NCI-H2227 treated with DMSO at 0.1 percent for 48 hours (cell line): ENCODE results near the gene MSH3.
"Not testable (repeated sequence)": the region's sequence is repeated elsewhere in the genome, so short reads cannot be mapped to it uniquely, and the experiment has no call there.

Experiments used
- DNase-seq: peaks from one replicate; lab custom pipeline; 2025; lab: John Stamatoyannopoulos, UW

The MSH3 gene

DNA sequence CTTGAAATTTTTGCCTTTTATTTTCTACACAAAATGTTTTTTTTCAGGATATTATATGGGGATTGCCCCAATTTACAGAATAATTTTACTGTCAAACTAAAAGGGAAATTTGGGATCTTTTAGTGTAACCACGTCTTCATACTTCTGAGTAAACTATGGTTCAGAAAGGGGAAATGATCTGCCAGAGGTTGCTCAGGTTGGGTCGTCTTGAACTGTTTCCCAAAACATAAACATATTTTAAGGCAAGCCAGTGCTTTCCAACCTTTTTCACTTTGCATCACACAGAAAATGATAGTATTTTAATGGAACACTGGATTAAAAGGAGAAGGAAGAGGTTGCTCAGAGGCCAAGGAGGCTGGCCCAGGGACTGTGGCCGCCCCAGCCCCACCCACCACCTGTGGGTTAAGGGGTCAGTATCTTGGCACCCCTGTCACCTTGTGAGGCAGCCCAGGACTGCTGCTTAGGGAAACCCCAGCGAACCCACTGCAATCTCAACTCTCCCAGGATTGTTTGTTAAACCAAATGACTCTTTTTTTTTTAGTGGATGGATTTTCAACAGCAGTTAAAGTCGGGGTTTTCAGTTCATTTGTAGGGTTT lies 143.1 kb downstream of the MSH3 start:
- no peak for DNase-seq

- no peak for DNase-seq
Measured at GRCh38 chr5:80798166-80798565, 143.7 kb downstream of the MSH3 start.

DNA sequence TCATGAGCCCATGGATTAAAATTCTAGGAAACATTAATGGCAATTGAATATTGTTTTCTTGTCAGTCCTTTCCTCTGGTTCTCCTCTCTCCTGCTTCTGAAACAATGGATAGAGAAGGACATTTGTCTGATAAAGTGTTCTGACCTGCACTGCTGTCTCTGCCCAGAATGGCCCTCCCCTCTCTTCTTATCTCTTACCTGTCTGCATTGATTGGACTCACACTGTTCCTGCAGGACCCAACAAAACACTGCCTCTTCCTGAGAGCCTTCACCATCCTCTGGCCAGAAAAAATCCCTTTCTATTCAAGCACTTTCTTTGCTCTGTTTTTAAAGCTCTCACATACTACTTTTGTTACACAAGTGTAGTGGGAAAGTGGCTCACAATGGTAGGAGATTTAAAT lies 144.2 kb downstream of the MSH3 start:
- DNase-seq, result no peak

DNA sequence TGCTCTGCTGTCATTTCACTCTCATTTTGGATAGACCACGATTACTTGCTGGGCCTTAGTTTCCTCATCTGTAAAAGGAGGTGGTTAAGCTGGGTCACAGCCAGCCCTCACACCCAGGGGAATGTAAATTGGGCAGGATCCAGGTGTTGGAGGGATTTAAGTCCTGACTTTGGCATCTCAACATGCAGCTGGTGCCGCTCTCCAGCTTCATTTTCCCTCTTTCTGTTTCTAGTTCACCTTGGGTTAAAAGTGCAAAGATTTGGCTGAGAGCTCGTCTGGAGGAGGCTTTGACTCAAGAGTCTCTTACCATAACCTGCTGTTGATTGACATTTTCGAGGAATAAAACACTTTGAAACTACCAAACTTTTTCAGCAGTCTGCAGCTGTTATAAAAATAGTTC lies 144.6 kb downstream of the MSH3 start:
- no peak for DNase-seq

DNA sequence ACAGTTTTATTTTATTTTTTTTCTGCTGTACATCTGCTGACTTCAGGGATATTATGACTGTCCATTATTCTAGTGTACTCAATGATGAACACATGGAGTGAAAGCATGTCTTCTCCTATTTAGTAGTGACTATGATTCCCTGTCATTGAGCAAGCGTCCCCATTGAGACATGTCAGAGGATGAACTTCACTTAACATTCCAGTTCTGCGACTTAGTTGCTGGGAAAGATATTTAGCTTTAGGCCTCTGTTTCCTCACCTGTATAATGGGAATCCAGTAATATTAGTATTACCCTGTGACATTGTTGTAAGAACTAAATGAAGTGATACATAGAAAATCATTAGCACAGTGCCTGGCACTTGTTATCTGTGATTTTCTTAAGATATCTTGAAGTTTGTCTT lies 145.1 kb downstream of the MSH3 start:
- no peak for DNase-seq

GRCh38 chr5:80804332-80804731 lies 149.9 kb downstream of the MSH3 start:
- no peak for DNase-seq

GRCh38 chr5:80805038-80805437 lies 150.6 kb downstream of the MSH3 start:
- no peak for DNase-seq

DNA sequence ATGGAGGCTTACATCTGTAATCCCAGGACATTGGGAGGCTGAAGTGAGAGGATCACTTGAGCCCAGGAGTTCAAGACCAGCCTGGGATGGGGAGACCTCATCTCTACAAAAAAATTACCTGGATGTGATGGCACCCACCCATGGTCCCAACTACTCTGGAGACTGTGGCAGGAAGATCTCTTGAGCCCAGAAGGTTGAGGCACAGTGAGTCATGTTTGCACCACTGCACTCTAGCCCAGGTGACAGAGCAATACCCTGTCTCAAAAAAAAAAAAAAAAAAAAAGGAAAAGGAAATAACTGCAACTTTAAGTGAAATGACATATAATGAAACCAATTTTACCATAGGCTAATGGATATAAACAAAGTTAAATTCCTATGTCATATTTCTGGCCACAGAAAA lies 152.5 kb downstream of the MSH3 start:
- no peak for DNase-seq

- no peak for DNase-seq
Measured at GRCh38 chr5:80809451-80809850, 155.0 kb downstream of the MSH3 start.

GRCh38 chr5:80810425-80810824 lies 156.0 kb downstream of the MSH3 start:
- no peak for DNase-seq

GRCh38 chr5:80816590-80816989 lies 162.1 kb downstream of the MSH3 start:
- DNase-seq, result no peak

GRCh38 chr5:80820685-80821084 lies 166.2 kb downstream of the MSH3 start:
- DNase-seq, result no peak

DNA sequence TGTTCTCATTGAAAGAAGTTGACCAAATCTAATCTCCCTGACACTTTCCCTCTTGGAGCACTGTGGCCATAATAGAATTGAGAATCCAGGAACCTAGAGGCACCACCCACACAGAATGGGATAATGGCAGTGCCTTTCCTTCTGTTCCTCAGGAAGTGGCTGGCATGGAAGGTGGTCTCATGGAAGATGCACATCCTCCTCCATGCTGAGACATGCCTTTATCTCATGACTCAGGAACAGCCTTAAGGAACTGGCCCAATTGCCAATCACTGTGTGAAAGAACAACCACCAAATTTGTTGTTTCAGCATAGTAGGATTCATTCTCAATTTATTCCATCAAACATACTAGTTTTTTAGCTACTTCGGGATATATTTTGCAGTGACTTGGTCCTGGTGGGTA lies 168.2 kb downstream of the MSH3 start:
- DNase-seq, result no peak

GRCh38 chr5:80824159-80824558 lies 169.7 kb downstream of the MSH3 start:
- DNase-seq, result not testable (repeated sequence)

DNA sequence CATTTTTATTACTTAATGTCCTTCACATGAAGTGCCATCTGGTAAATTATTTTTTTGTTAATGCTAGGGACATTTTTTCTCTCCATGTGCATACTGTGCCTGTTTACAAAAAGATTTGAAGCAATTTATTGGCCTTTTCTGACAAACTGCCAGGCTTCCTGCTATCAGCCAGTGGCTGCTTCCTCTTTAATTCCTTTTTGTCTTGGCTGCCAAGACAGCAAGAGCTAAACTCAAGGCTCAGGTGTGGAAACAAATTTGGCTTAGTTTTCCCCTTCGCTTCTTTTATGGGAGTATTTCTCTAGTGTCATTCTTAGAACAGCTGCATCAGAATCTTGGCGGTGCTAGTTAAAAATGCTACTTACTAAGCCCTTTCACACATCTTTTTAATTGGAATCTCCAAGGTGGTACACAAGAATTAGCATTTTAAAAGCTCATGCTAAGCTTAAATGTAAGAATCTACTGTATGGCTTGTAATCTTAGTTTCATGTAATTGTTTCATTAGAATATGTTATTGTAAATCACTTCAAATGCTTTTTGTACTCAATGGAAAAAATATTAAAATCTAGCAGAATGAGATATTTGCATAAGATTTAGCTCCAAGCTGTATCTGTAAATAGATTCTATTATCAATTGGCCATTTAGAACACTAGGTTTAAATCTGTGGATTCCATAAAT lies 171.5 kb downstream of the MSH3 start:
- DNase-seq, result no peak

- DNase-seq, result no peak
Measured at GRCh38 chr5:80834710-80835109, 180.3 kb downstream of the MSH3 start.

- no peak for DNase-seq
Measured at GRCh38 chr5:80835128-80835527, 180.7 kb downstream of the MSH3 start.

DNA sequence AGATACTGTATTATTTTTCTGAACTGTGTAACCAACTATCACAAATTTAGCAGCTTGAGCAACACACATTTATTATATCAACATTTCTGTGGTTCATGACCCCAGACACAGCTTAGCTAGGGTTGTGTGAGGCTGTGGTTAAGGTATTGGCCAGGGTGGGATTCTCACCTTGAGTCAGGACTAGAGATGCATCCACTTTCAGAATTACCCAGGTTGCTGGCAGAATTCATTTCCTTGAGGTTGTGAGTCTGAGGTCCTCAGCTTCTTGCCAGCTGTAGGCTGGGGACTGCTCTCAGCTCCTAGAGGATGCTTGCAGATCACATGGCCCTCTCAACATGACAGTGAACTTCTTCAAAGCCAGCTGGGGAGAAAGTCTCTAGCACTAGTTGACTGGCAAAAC lies 183.2 kb downstream of the MSH3 start:
- no peak for DNase-seq

DNA sequence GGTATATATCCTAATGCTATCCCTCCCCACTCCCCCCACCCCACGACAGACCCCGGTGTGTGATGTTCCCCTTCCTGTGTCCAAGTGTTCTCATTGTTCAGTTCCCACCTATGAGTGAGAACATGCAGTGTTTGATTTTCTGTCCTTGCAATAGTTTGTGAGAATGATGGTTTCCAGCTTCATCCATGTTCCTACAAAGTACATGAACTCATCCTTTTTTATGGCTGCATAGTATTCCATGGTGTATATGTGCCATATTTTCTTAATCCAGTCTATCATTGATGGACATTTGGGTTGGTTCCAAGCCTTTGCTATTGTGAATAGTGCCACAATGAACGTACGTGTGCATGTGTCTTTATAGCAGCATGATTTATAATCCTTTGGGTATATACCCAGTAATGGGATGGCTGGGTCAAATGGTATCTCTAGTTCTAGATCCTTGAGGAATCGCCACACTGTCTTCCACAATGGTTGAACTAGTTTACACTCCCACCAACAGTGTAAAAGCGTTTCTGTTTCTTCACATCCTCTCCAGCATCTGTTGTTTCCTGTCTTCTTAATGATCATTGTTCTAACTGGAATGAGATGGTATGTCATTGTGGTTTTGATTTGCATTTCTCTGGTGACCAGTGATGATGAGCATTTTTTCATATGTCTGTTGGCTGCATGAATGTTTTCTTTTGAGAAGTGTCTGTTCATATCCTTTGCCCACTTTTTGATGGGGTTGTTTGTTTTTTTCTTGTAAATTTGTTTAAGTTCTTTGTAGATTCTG lies 186.8 kb downstream of the MSH3 start:
- DNase-seq, result not testable (repeated sequence)

DNA sequence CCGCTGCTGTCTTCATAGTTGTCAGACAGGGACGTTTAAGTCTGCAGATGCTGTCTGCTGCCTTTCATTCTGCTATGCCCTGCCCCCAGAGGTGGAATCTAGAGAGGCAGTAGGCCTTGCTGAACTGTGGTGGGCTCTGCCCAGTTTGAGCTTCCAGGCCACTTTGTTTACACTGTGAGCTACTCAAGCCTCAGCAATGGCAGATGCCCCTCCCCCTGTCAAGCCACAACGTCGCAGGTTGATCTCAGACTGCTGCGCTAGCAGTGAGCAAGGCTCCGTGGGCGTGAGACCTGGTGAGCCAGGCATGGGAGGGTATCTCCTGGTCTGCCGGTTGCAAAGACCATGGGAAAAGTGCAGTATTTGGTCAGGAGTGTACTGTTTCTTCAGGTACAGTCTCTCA lies 192.0 kb downstream of the MSH3 start:
- DNase-seq, result not testable (repeated sequence)

- DNase-seq, result not testable (repeated sequence)
Measured at GRCh38 chr5:80850168-80850567, 195.7 kb downstream of the MSH3 start.

DNA sequence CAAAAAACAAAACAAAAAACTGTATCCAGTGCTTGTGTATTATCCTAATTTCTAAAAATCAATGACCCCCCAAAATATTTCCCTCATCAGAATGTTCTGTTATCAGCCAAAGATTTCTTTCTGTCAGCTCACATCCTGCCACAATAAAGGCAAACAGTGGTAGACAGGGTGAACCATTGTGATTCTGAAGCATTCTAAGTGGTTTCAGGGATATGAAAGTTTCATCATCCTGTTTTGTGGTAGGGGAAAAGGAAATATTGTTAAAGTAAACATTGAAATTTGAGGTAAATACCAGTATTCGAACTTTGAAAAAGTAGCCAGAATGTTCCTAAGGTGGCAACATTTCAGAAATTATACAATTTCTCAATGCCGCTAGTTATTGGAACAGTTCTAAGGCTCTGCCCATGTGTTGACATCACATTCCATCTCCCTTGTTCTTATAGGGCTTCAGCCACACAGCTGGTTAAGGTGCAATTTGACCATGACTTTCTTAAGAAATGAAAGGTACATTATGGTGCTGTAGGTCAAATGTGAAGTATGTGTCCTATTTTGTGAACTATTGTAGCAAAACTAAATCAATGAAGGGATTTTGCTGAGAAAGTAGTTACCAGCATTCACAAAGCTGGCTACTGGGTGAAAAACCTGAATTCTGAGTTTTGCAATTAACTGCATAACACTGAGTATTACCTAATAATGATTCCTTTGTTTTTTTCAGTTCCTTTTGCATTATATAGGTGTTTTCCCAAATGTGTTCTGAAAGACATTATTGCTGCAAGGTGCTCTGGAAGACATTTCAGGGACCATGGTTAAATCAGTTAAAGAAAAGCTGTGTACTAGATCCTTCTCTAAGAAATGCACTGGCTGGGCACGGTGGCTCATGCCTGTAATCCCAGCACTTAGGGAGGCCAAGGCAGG lies 198.1 kb downstream of the MSH3 start:
- DNase-seq, result no peak
